Osteoblast (primary cell): ENCODE results near the gene TCEA2. TPM values are rescaled to one million over a fixed set of nuclear protein-coding genes. Genes with fewer than 3 reads are reported as not detected.
A peak's percentile ranks its signal among the peaks of the same experiment; 100 is the strongest.

Experiments used
- DNase-seq: peaks from one replicate; pipeline ENCODE4 v3.0.0; 2011; ENCODE audit warnings: low spot score, mixed read lengths; ENCODE audit not compliant: insufficient read length; ENCODE audit errors: missing footprints
- H2AFZ ChIP-seq: 2 replicates; pipeline ENCODE4 v1.6.0; 2011; ENCODE audit warnings: mild to moderate bottlenecking, low read length
- H3K27ac ChIP-seq: 2 replicates; pipeline ENCODE4 v1.5.1; 2011; ENCODE audit warnings: mild to moderate bottlenecking, low read depth, low read length, moderate library complexity
- H3K27me3 ChIP-seq: 2 replicates; pipeline ENCODE4 v1.6.0; 2012; ENCODE audit warnings: mild to moderate bottlenecking, control low read depth, inconsistent platforms, low read length, moderate library complexity; ENCODE audit not compliant: insufficient read depth
- H3K36me3 ChIP-seq: 2 replicates; pipeline ENCODE4 v1.5.1; 2011; ENCODE audit warnings: mild to moderate bottlenecking, low read length, control low read depth, moderate library complexity; ENCODE audit not compliant: insufficient read depth
- H3K4me1 ChIP-seq: 2 replicates; pipeline ENCODE4 v1.5.1; 2011; ENCODE audit warnings: mild to moderate bottlenecking, low read length, control low read depth, moderate library complexity; ENCODE audit not compliant: insufficient read depth
- H3K4me2 ChIP-seq: 2 replicates; pipeline ENCODE4 v1.6.0; 2011; ENCODE audit warnings: mild to moderate bottlenecking, low read length; ENCODE audit not compliant: insufficient read depth
- H3K4me3 ChIP-seq: fragments of 200-600 bp; sonication (generic); 3 replicates; pipeline ENCODE4 v1.5.1; 2012; ENCODE audit warnings: mild to moderate bottlenecking, low read length, inconsistent platforms; ENCODE audit not compliant: insufficient read depth
- H3K79me2 ChIP-seq: 2 replicates; pipeline ENCODE4 v1.6.0; 2012; ENCODE audit warnings: mild to moderate bottlenecking, low read length, control low read depth, inconsistent platforms; ENCODE audit not compliant: insufficient read depth
- H3K9me3 ChIP-seq: 2 replicates; pipeline ENCODE4 v1.5.1; 2011; ENCODE audit warnings: low read depth, low read length, control low read depth
- H4K20me1 ChIP-seq: 2 replicates; pipeline ENCODE4 v1.6.0; 2012; ENCODE audit warnings: mild to moderate bottlenecking, low read length, control low read depth; ENCODE audit not compliant: insufficient read depth
- total RNA-seq: library from RNA; depleted of rRNA; stranded (reverse); fragments of >200 nt; gene quantifications from 2 replicates; pipeline ENCODE4 v1.2.3, GENCODE V29; 2012
- TF ChIP-seq, protein P1 (sequence below): IDR thresholded peaks from 2 replicates; pipeline ENCODE4 v1.5.1; 2011; ENCODE audit warnings: mild to moderate bottlenecking, low read depth, low read length, moderate library complexity; ENCODE audit errors: extremely low read depth

The TCEA2 gene
- total RNA-seq, 1 donor, result 31.5 TPM

DNA sequence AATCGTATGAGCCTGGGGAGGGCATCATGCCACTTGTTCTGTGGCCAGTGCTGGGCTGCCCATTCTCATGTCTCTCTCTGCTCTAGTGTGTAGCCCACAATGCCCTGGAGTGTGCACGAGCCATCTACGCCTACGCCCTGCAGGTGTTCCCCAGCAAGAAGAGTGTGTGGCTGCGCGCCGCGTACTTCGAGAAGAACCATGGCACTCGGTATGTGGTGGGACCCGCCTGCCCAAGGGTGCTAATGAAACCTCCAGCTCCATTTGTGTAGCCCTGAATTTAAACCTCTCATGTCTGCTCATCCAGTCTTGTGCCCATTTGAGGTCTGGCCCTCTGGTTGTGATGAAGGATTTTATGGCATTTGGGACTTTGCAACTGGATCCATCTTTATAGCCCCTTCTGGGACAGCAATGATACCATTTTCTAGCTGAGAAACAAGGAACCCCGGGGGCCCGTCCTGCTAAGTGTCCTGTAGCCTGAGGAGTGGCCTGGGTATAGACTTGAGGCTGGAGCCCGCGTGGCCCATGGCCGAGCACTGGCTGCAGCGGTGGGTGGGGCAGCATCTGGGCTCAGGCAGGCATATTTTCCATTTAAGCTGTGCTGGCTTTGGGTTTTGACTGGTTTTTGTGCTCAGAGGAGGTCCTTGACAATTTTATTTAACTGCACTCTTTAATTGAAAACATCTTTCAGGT lies 40.2 kb upstream of the TCEA2 start:
- Histone ChIP-seq H3K9me3 (no peaks in the 10 kb centered on the region), H3K4me3 (no peak overlapping the region), H3K4me1 (no peaks in the 10 kb centered on the region), H3K27me3 (no peaks in the 10 kb centered on the region), H4K20me1 (peaks cover 20% of the 10 kb centered on the region), H2AFZ (no peak overlapping the region), H3K27ac (no peak overlapping the region), H3K36me3 (peaks cover 69% of the 10 kb centered on the region), H3K4me2 (no peak overlapping the region), H3K79me2 (peaks cover 2% of the 10 kb centered on the region)
- peak; percentile 48 for DNase-seq
- TF ChIP-seq, protein P1, sequence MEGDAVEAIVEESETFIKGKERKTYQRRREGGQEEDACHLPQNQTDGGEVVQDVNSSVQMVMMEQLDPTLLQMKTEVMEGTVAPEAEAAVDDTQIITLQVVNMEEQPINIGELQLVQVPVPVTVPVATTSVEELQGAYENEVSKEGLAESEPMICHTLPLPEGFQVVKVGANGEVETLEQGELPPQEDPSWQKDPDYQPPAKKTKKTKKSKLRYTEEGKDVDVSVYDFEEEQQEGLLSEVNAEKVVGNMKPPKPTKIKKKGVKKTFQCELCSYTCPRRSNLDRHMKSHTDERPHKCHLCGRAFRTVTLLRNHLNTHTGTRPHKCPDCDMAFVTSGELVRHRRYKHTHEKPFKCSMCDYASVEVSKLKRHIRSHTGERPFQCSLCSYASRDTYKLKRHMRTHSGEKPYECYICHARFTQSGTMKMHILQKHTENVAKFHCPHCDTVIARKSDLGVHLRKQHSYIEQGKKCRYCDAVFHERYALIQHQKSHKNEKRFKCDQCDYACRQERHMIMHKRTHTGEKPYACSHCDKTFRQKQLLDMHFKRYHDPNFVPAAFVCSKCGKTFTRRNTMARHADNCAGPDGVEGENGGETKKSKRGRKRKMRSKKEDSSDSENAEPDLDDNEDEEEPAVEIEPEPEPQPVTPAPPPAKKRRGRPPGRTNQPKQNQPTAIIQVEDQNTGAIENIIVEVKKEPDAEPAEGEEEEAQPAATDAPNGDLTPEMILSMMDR, result no peak

DNA sequence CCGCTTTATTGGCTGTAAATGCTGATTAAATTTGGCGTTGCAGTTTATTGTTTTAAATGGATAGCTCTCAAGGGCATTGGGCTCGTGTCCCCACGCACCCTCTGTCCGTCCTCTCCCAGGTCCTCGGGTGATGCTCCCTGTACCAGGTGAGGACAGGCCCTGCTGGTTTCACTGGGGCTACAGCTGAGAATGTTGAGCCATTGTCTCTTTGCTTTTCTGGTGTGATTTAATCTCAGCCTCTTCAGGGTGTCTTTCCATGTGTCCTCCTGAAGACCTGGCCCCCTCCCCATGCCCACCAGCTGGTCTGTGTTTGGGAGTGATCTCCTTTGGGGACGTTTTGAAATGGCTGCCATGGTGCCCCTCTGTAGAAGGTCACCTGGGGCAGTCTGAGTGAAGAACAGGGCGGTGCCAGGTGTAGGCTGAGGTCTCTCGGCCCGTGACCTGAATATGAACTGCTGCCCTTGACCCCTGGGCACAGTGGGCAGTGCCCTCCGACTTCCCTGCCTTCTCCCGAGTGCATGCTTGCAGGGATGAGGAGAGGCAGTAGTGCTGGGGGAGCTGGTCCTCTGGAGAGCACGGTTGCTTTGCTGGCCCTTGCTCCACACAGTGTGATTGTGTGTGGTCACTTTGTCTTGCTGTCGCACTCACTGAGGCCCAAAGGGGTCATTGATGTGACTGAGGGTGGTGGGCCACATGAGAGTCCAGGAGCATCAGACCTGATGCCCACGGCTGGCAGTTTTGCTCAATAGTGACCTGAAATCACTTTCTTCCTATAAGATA lies 39.4 kb upstream of the TCEA2 start:
- Histone ChIP-seq H3K36me3 (peaks cover 64% of the 10 kb centered on the region), H3K4me1 (no peaks in the 10 kb centered on the region), H3K9me3 (no peaks in the 10 kb centered on the region), H3K79me2 (peaks cover 2% of the 10 kb centered on the region), H3K27me3 (no peaks in the 10 kb centered on the region), H4K20me1 (peaks cover 22% of the 10 kb centered on the region), H3K4me3 (no peak overlapping the region), H3K4me2 (no peak overlapping the region), H2AFZ (no peak overlapping the region), H3K27ac (no peak overlapping the region)
- TF ChIP-seq, protein P1, result no peak
- DNase-seq, result peak; percentile 22

DNA sequence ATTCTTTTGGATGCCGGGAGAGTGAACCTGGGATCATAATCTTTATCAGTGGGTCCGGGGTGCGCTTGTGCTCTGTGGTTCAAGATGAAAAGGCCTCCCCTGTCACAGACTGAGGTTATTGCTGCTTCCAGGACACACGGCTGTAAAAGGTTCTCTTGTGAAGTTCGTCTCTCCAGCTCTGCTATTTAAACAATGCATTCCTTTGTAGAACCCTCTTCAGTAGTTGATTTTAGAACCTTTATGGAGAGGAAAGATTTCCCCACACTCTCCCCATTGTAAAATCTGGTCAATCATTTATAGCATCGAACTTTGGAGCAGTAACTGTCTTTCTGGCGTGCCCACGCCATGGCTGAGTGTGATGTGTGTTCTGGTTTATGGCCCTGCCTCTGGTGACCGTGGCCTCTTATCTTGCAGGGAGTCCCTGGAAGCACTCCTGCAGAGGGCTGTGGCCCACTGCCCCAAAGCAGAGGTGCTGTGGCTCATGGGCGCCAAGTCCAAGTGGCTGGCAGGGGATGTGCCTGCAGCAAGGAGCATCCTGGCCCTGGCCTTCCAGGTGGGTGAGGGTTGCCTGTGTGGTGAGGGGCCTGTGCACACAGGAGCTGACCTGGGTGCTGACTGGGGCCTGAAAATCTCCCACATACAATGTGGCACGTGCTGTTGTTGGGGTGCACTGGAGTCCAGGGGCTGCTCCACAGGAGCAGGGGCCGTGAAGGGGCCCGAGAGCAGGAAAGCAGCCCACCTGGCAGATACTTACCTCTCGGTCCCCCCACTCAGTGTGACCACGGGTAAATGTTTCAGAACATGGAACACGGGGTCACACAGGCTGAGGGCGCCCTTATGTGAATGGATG lies 38.6 kb upstream of the TCEA2 start:
- peaks cover 64% of the 10 kb centered on the region for H3K36me3 ChIP-seq
- no peak overlapping the region for H2AFZ ChIP-seq
- no peak overlapping the region for H3K4me2 ChIP-seq
- H3K4me1 ChIP-seq, result no peaks in the 10 kb centered on the region
- H3K9me3 ChIP-seq, result no peaks in the 10 kb centered on the region
- peaks cover 22% of the 10 kb centered on the region for H4K20me1 ChIP-seq
- peaks cover 2% of the 10 kb centered on the region for H3K79me2 ChIP-seq
- H3K27ac ChIP-seq, result no peak overlapping the region
- H3K4me3 ChIP-seq, result no peak overlapping the region
- TF ChIP-seq, protein P1, result no peak
- H3K27me3 ChIP-seq, result no peaks in the 10 kb centered on the region
- peak; percentile 81 for DNase-seq
